Vagina (tissue), 2 donors: ENCODE results near the gene LONRF2.

Experiments used
- CTCF ChIP-seq, 3 experiments: fragments of 450-650 bp in 2 of 3; fragments of 200-600 bp in 1 of 3; sonication (generic) in 1 of 3; IDR thresholded peaks; one replicate each; pipeline ENCODE4 v1.5.1; 2017 to 2019; ENCODE audit warnings: antibody characterized with exemption in 3 of 3, mild to moderate bottlenecking in 2 of 3, moderate library complexity in 2 of 3
- POLR2A ChIP-seq, 2 donors: fragments of 450-650 bp; IDR thresholded peaks; one replicate each; pipeline ENCODE4 v1.6.1; 2017; ENCODE audit warnings: antibody characterized with exemption in 2 of 2, mild to moderate bottlenecking in 2 of 2, moderate library complexity in 2 of 2

- TF ChIP-seq CTCF (IDR thresholded peaks at IDR 0.05): no peak
- no peak for TF ChIP-seq POLR2A (IDR thresholded peaks at IDR 0.05)
These were observed 91.5 kb downstream of the LONRF2 start for GRCh38 chr2:100230754-100231153.
